HG03469 (cell line): ENCODE measurements around the gene BRINP1.

Experiments used
- ATAC-seq: cut with Tn5 transposase; IDR thresholded peaks from one replicate; pipeline ENCODE4 v1.9.1; 2021; ENCODE audit warnings: mild to moderate bottlenecking, moderate library complexity, moderate number of reproducible peaks; ENCODE audit not compliant: unreplicated experiment

The BRINP1 gene

DNA sequence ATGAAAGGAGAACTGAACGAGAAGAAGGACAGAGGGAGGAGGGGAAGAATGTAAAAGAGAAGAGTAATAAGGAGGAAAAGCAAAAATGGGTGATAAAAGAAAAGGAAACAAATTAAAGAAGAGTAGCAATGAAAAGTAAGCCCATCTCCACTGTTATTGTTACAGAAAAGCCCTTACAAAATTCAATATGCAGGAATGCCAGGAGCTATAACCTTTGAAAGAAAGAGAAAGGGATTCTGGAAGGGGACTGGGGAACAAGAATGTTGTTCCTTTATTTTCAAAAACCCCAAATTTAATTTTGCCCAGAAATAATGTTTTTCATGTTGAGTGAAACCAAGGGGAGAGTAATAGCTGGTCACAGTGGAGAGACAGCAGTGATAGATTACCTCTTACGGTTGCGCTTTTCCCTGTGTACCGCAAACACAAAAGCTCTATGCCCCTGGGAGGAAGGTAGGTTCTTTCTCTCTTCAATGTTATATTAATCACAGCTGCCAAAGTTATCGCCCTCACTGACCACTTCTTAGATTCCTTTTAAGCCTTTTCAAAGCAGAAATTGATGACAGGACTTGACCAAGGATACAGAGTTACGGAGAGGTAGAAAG, 86.7 kb downstream of the BRINP1 start:
- ATAC-seq, result no peak

DNA sequence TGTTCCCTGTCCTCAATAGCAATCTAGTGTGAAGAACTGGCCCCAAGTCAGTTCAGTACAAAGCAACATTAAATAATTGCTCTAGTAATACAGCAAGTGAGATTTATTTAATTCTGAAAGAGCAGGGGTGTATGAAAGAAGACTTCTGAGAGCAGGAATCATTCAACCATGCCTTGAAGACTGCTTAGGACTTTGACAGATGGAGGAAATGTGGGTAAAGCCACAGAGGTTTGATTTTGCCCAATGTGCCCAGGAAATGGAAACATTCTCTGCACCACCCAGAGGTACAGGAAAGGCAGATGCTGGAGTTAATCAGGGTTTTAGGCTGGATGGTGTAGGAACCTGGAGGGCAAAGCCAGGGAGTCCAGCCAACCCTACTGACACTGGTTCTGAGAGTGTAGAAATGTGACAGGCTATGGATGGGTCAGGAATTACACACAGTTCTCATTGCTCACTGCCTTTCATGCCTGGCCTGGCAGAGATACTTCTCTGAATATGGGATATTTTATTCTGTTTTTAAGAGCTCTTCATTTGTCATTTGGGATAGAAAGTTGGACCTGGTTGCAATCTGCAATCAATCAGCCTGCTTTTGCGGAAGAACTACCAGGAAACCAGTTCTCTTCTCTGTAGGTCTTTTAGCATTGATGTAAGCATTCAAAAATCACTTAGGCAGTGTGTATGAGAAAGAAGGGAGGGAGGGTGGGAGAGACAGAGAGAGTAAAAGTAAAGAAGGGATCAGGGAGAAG, 88.3 kb downstream of the BRINP1 start:
- ATAC-seq, result no peak

DNA sequence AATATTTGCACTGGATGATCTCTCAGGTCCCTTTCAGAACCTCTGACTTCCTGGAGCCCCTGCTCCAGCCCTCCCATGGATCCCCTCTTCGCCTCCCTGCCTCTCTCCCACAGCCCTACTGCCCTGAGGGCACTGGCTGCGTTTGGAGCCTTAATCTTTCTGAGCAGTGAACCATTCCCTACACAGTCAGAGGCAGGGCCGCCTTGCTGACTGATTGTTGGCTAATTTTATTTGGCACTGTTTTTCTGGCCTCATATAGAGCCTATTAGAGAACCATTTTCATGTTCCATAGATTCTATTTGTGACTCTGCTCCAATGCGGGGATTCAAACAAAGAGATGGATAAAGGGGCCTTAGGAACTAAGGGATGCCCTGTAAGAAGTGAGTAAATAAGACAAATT, 91.1 kb downstream of the BRINP1 start:
- ATAC-seq, result no peak

- ATAC-seq, result no peak
These were observed 95.1 kb downstream of the BRINP1 start for GRCh38 chr9:119273984-119274665.

- ATAC-seq, result no peak
These were observed 95.8 kb downstream of the BRINP1 start for GRCh38 chr9:119273325-119273904.

- no peak for ATAC-seq
These were observed 96.6 kb downstream of the BRINP1 start for GRCh38 chr9:119272500-119273211.

GRCh38 chr9:119268985-119269384, 100.2 kb downstream of the BRINP1 start:
- ATAC-seq, result no peak

GRCh38 chr9:119264165-119264564, 105.1 kb downstream of the BRINP1 start:
- no peak for ATAC-seq

- no peak for ATAC-seq
These were observed 111.6 kb downstream of the BRINP1 start for GRCh38 chr9:119257592-119257991.

GRCh38 chr9:119255116-119255515, 114.1 kb downstream of the BRINP1 start:
- no peak for ATAC-seq

DNA sequence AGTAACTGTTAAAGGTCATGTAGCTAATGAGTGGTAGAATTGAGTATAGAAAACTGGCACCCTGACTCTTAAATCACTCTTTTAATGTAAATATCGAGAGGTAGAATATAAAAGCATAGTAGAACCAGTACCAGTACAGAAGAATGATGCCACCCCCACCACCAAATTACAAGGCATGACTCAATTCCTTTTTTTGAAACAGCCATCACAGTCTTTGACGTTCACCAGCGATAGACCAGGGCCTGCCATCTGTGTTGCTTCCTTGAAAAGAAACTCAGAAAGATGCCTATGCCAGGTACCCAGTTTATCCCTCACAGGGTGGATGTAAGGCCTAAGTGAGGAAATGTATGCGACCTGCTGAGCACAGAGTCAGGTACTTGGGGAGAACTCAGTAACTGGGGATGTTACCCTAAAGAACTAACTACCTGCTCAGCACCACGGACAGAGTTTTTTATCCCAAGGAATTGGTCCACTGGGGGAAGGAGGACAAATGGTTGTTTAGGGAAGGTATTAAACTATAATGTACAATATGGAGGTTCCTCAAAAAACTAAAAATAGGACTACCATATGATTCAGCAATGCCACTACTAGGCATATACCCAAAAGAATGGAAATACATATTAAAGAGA, 116.5 kb downstream of the BRINP1 start:
- ATAC-seq, result no peak

- ATAC-seq, result no peak
These were observed 117.3 kb downstream of the BRINP1 start for GRCh38 chr9:119251936-119252335.

- no peak for ATAC-seq
These were observed 118.5 kb downstream of the BRINP1 start for GRCh38 chr9:119250730-119251129.

- no peak for ATAC-seq
These were observed 128.7 kb downstream of the BRINP1 start for GRCh38 chr9:119240546-119240945.

DNA sequence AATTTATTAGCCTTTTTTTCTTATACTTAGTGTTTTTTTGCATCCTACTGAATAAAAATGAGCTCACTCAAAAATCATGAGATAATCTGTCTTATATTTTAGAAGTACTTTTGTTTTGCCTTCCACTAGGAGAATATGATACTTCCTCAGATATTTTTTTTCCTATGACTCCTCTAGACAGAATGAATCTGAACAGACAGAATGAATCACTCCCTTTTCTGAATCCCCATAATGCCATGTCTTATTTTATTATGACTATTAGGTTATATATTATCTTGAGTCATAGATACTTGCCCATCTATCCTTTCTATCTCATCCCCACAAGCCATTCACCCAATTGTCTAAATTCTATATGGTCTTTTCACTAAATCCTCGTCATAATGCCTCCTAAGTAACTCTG, 134.6 kb downstream of the BRINP1 start:
- no peak for ATAC-seq

DNA sequence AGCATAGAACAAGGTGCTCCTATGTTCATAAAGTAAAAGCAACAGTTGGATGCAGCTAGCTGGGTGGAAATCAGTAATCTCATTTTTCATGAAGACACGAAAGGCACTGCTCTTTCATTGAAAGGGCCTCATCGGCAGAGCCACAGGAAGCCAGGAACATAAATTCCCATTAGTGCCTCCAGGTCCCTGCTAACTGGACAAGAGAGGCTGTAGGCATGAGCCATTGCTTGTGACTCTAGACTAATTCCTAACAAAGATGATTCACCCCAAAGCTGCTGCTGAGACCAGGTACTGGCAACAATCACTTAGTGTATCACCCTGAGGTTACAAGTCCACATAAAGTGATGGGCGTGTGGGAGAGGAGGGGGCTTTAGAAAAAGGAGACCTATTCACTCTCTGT, 141.8 kb downstream of the BRINP1 start:
- no peak for ATAC-seq

GRCh38 chr9:119224431-119224830, 144.8 kb downstream of the BRINP1 start:
- ATAC-seq, result no peak

DNA sequence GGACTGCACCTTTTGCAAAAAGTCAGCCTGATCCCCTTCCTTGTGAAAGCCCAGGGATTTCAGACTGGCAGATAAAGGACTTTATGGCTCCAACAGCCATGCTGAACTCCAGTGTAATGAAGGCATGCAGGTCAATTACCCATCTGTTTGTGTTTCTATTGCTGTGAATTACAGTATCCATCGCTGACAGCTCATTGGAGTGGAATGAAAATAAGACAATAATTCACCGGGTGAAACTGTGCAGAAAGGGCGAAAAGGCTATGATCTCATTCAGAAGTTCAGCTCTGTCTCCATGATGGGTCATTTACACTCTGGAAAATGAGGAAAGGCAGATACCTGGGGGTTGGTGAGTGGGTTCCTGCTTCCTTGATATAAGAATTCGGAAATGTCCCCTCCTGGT, 148.0 kb downstream of the BRINP1 start:
- ATAC-seq, result no peak

DNA sequence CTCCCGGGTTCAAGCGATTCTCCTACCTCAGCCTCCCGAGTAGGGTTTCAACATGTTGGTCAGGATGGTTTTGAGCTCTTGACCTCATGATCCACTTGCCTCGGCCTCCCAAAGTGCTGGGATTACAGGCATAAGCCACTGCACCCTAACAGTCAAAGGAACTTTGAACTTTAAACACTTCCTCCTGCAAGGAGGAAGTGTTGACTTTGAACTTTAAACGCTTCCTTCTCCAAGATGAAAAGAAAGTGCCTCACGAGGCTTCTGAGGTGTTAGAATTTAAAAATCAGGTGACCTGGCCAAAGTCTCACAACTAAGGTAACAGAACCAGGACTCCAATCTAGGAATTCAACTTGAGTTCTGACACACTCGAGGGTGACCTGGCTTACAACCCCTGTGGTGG, 150.9 kb downstream of the BRINP1 start:
- no peak for ATAC-seq

- no peak for ATAC-seq
These were observed 152.4 kb downstream of the BRINP1 start for GRCh38 chr9:119216651-119217331.
